ENCODE measurements around the gene SNAP25. TPM values are rescaled to one million over a fixed set of nuclear protein-coding genes. Genes with fewer than 3 reads are reported as not detected.

SNAP25 gene
- total RNA-seq, 4 donors from 2014 or later = 0.52 TPM; not detected in 3

GRCh38 chr20:10282979-10283456 is 64.4 kb downstream of the SNAP25 start:
- Histone ChIP-seq H3K27ac (no peak overlapping the region), H3K9me3 (no peaks in the 10 kb centered on the region), H3K27me3 (peaks cover 10% of the 10 kb centered on the region), H3K4me1 (no peaks in the 10 kb centered on the region), H3K4me3 (no peak overlapping the region), H3K36me3 (no peaks in the 10 kb centered on the region)
- TF ChIP-seq POLR2AphosphoS5 (IDR thresholded peaks at IDR 0.05) = no peak
- TF ChIP-seq, protein P1, sequence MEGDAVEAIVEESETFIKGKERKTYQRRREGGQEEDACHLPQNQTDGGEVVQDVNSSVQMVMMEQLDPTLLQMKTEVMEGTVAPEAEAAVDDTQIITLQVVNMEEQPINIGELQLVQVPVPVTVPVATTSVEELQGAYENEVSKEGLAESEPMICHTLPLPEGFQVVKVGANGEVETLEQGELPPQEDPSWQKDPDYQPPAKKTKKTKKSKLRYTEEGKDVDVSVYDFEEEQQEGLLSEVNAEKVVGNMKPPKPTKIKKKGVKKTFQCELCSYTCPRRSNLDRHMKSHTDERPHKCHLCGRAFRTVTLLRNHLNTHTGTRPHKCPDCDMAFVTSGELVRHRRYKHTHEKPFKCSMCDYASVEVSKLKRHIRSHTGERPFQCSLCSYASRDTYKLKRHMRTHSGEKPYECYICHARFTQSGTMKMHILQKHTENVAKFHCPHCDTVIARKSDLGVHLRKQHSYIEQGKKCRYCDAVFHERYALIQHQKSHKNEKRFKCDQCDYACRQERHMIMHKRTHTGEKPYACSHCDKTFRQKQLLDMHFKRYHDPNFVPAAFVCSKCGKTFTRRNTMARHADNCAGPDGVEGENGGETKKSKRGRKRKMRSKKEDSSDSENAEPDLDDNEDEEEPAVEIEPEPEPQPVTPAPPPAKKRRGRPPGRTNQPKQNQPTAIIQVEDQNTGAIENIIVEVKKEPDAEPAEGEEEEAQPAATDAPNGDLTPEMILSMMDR (IDR thresholded peaks at IDR 0.05) = no peak
- TF ChIP-seq EP300 (IDR thresholded peaks at IDR 0.05) = no peak
- TF ChIP-seq POLR2A (IDR thresholded peaks at IDR 0.05) = no peak
- 70% methylated on average over 4 of the region's 4 CpGs for whole genome bisulfite sequencing
- no peak for DNase-seq (ENCODE audit: low spot score in 2 of 2)

DNA sequence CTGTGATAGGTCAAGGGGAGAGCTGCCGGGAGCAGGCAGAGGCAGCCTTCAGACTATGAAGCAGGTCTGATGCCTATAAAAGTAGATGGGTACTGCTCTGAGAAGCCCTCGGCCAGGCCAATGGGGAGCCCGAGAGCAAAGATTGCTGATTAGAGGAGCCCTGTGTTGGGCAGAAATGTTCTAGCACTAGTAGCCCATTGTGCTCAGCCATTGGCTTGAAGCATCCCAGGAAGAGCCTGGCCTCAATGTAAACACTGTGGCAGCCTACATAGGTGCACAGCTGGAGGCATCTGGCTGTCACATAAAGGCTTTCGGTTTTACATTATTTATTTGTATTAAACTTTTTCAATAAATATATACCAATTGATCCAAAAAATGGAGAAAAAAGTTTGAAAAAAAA is 67.7 kb downstream of the SNAP25 start:
- Histone ChIP-seq H3K9me3 (no peaks in the 10 kb centered on the region), H3K36me3 (no peaks in the 10 kb centered on the region), H3K27me3 (peaks cover 4% of the 10 kb centered on the region), H3K4me1 (no peaks in the 10 kb centered on the region), H3K27ac (no peak overlapping the region), H3K4me3 (no peak overlapping the region)
- TF ChIP-seq, protein P1 (IDR thresholded peaks at IDR 0.05) = no peak
- TF ChIP-seq POLR2A (IDR thresholded peaks at IDR 0.05) (no peak), EP300 (IDR thresholded peaks at IDR 0.05) (no peak), POLR2AphosphoS5 (IDR thresholded peaks at IDR 0.05) (no peak)
- 87% methylated on average over 4 of the region's 4 CpGs for WGBS
- DNase-seq (ENCODE audit: low spot score in 2 of 2) = no peak

- WGBS = 91% methylated on average over 5 of the region's 5 CpGs
- H3K4me1 ChIP-seq = no peaks in the 10 kb centered on the region
- H3K27ac ChIP-seq = no peak overlapping the region
- no peaks in the 10 kb centered on the region for H3K9me3 ChIP-seq
- no peaks in the 10 kb centered on the region for H3K36me3 ChIP-seq
- no peak overlapping the region for H3K4me3 ChIP-seq
- no peak for DNase-seq (ENCODE audit: low spot score in 2 of 2)
- H3K27me3 ChIP-seq = peaks cover 4% of the 10 kb centered on the region
- TF ChIP-seq POLR2AphosphoS5 (IDR thresholded peaks at IDR 0.05) (no peak), EP300 (IDR thresholded peaks at IDR 0.05) (no peak), POLR2A (IDR thresholded peaks at IDR 0.05) (no peak)
- TF ChIP-seq, protein P1 (IDR thresholded peaks at IDR 0.05) = no peak
Observed at GRCh38 chr20:10288421-10288820, 69.8 kb downstream of the SNAP25 start.

GRCh38 chr20:10288954-10289646 is 70.5 kb downstream of the SNAP25 start:
- no peaks in the 10 kb centered on the region for H3K36me3 ChIP-seq
- H3K27ac ChIP-seq = no peak overlapping the region
- H3K9me3 ChIP-seq = no peaks in the 10 kb centered on the region
- H3K4me3 ChIP-seq = no peak overlapping the region
- no peak for DNase-seq (ENCODE audit: low spot score in 2 of 2)
- no peak for TF ChIP-seq POLR2AphosphoS5 (IDR thresholded peaks at IDR 0.05)
- TF ChIP-seq EP300 (IDR thresholded peaks at IDR 0.05) = no peak
- TF ChIP-seq, protein P1 (IDR thresholded peaks at IDR 0.05) = no peak
- no peak for TF ChIP-seq POLR2A (IDR thresholded peaks at IDR 0.05)
- WGBS = 88% methylated on average over 5 of the region's 5 CpGs
- peaks cover 4% of the 10 kb centered on the region for H3K27me3 ChIP-seq
- no peaks in the 10 kb centered on the region for H3K4me1 ChIP-seq

DNA sequence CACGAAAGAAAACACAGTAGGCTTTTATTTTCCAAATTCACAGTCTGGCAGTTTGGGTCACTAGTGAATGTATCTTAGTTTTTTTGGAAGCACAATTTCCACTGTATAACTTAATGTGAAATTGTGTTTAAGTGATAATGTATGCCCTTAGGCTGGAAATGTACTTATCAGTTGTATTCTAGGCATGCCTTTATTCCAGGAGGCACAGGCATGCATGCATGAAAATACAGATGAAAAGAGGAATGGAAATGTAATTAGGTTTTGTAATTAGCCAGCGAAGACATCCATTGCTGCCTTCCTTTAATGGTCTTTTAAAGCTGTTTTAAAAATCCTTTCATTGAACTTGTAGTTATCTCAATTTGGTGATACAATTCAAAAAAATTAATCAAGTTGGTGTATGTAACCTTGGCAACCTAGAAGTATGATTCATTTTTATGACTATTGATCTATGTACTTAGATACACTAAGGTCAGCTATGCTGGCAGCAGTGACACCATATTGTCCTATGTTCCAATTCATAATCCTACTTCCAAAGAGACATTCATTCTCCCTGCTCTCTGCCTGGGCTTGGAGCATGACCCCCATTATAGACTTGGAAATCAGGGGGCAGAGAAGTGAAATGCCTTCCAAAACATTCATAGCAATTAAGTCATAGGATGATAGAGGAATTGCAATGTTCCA is 73.1 kb downstream of the SNAP25 start:
- 73% methylated on average over 2 of the region's 2 CpGs for WGBS
- DNase-seq (ENCODE audit: low spot score in 2 of 2) = no peak
- no peaks in the 10 kb centered on the region for H3K36me3 ChIP-seq

More for the DNA sequence above, 73.1 kb downstream of the SNAP25 start:
- no peaks in the 10 kb centered on the region for H3K27me3 ChIP-seq
- H3K9me3 ChIP-seq = no peaks in the 10 kb centered on the region
- no peak overlapping the region for H3K27ac ChIP-seq
- no peaks in the 10 kb centered on the region for H3K4me1 ChIP-seq
- H3K4me3 ChIP-seq = no peak overlapping the region
- TF ChIP-seq POLR2AphosphoS5 (IDR thresholded peaks at IDR 0.05) (no peak), EP300 (IDR thresholded peaks at IDR 0.05) (no peak), POLR2A (IDR thresholded peaks at IDR 0.05) (no peak)
- TF ChIP-seq, protein P1 (IDR thresholded peaks at IDR 0.05) = no peak

Data from suprapubic skin (tissue), 4 donors.